ENCODE measurements around the gene PHLDA2.

- 0 out of 2 replicates have a peak, but pooled peaks have one; percentile 18 for TF ChIP-seq POLR2AphosphoS5 (IDR thresholded peaks at IDR 0.05; ENCODE audit: low read depth, low read length)
- TF ChIP-seq YY1 (IDR thresholded peaks at IDR 0.05; ENCODE audit: extremely low read depth, insufficient replicate concordance, low read depth, low read length), result no peak
- no peak for TF ChIP-seq CTCF (IDR thresholded peaks at IDR 0.05 in 2 of 3, conservative IDR thresholded peaks at IDR 0.05 in 1 of 3; ENCODE audit: borderline replicate concordance in 1 of 3, insufficient read depth in 1 of 3, low read depth in 2 of 3, low read length in 2 of 3)
- TF ChIP-seq POLR2A (IDR thresholded peaks at IDR 0.05; ENCODE audit: borderline replicate concordance, extremely low read depth, insufficient read depth, insufficient read length), result no peak
- no peak for TF ChIP-seq ATF3 (IDR thresholded peaks at IDR 0.05)
- no peak for TF ChIP-seq CBX3 (IDR thresholded peaks at IDR 0.05; ENCODE audit: low read depth)
- no peak for TF ChIP-seq RAD21 (IDR thresholded peaks at IDR 0.05; ENCODE audit: low read depth)
- no peak for TF ChIP-seq JUND (IDR thresholded peaks at IDR 0.05)
- TF ChIP-seq ZNF274 (IDR thresholded peaks at IDR 0.05; ENCODE audit: low read depth, low read length), result no peak
- no peak for TF ChIP-seq REST (IDR thresholded peaks at IDR 0.05; ENCODE audit: low read depth)
- no peak for TF ChIP-seq EZH2 (IDR thresholded peaks at IDR 0.05)
- TF ChIP-seq EGR1 (IDR thresholded peaks at IDR 0.05; ENCODE audit: low read depth), result no peak
- no peak for TF ChIP-seq SIN3A (IDR thresholded peaks at IDR 0.05; ENCODE audit: low read depth)
- TF ChIP-seq ZBTB33 (IDR thresholded peaks at IDR 0.05; ENCODE audit: extremely low read depth, insufficient replicate concordance, low read length), result no peak
These were observed 4.8 kb downstream of the PHLDA2 start for GRCh38 chr11:2924381-2924780.
